WTC11 (cell line): Measurements from ENCODE around the gene MMAA. TPM values are rescaled to one million over a fixed set of nuclear protein-coding genes. Genes with fewer than 3 reads are reported as not detected.

Experiments
- CBFB ChIP-seq: sonication (generic); formaldehyde crosslinking; IDR thresholded peaks from 2 replicates; pipeline ENCODE4 v1.8.1; 2022; ENCODE audit warnings: mild to moderate bottlenecking, low read depth, missing genetic modification reagents
- CDX4 ChIP-seq: fragments of 250-450 bp; sonication (Bioruptor Pico); IDR thresholded peaks from 2 replicates; pipeline ENCODE4 v1.9.0; 2021; ENCODE audit warnings: moderate library complexity, mild to moderate bottlenecking, inconsistent platforms, borderline replicate concordance
- CTCF ChIP-seq: fragments of 200-600 bp; IDR thresholded peaks from 2 replicates; pipeline ENCODE4 v1.8.0; 2022; ENCODE audit warnings: antibody characterized with exemption
- ELF4 ChIP-seq: sonication (generic); formaldehyde crosslinking; IDR thresholded peaks from 2 replicates; pipeline ENCODE4 v1.8.1; 2022; ENCODE audit warnings: low read depth, mild to moderate bottlenecking, moderate library complexity, missing genetic modification reagents
- ETV6 ChIP-seq: sonication (generic); formaldehyde crosslinking; IDR thresholded peaks from 2 replicates; pipeline ENCODE4 v1.8.1; 2022; ENCODE audit warnings: mild to moderate bottlenecking, missing genetic modification reagents
- FOXP1 ChIP-seq: sonication (generic); formaldehyde crosslinking; IDR thresholded peaks from 2 replicates; pipeline ENCODE4 v1.8.0; 2022; ENCODE audit warnings: missing genetic modification reagents, mild to moderate bottlenecking, moderate library complexity, borderline replicate concordance
- FOXP4 ChIP-seq: sonication (generic); formaldehyde crosslinking; IDR thresholded peaks from 2 replicates; pipeline ENCODE4 v1.8.0; 2022; ENCODE audit warnings: mild to moderate bottlenecking, missing genetic modification reagents
- GRHL2 ChIP-seq: fragments of 250-450 bp; sonication (Bioruptor Pico); IDR thresholded peaks from 2 replicates; pipeline ENCODE4 v1.8.0; 2022; ENCODE audit warnings: mild to moderate bottlenecking, moderate library complexity; ENCODE audit not compliant: insufficient replicate concordance, severe bottlenecking
- GTF2I ChIP-seq: fragments of 250-450 bp; sonication (Bioruptor Pico); conservative IDR thresholded peaks from 2 replicates; pipeline ENCODE4 v1.4.0; 2021; ENCODE audit warnings: mild to moderate bottlenecking
- KAT7 ChIP-seq: sonication (generic); formaldehyde crosslinking; IDR thresholded peaks from 2 replicates; pipeline ENCODE4 v1.8.1; 2023; ENCODE audit warnings: missing genetic modification reagents, mild to moderate bottlenecking, borderline replicate concordance
- MXD4 ChIP-seq: fragments of 250-450 bp; sonication (Bioruptor Pico); IDR thresholded peaks from 2 replicates; pipeline ENCODE4 v1.8.0; 2021; ENCODE audit warnings: mild to moderate bottlenecking, moderate library complexity, borderline replicate concordance
- MYBL2 ChIP-seq: sonication (generic); formaldehyde crosslinking; IDR thresholded peaks from 2 replicates; pipeline ENCODE4 v1.8.1; 2023; ENCODE audit warnings: mild to moderate bottlenecking, moderate library complexity, missing genetic modification reagents
- NFATC4 ChIP-seq: fragments of 250-450 bp; sonication (Bioruptor Pico); IDR thresholded peaks from 2 replicates; pipeline ENCODE4 v1.9.0; 2021; ENCODE audit warnings: mild to moderate bottlenecking
- RELA ChIP-seq: sonication (generic); formaldehyde crosslinking; IDR thresholded peaks from 2 replicates; pipeline ENCODE4 v1.8.1; 2022; ENCODE audit warnings: missing genetic modification reagents, mild to moderate bottlenecking, borderline replicate concordance
- TP53 ChIP-seq: sonication (generic); formaldehyde crosslinking; IDR thresholded peaks from 2 replicates; pipeline ENCODE4 v1.8.1; 2023; ENCODE audit warnings: mild to moderate bottlenecking, missing genetic modification reagents
- ZNF219 ChIP-seq: sonication (generic); formaldehyde crosslinking; IDR thresholded peaks from 2 replicates; pipeline ENCODE4 v1.8.0; 2023; ENCODE audit warnings: missing genetic modification reagents, mild to moderate bottlenecking, borderline replicate concordance
- ZNF317 ChIP-seq: sonication (generic); formaldehyde crosslinking; IDR thresholded peaks from 2 replicates; pipeline ENCODE4 v1.8.1; 2023; ENCODE audit warnings: low read depth, mild to moderate bottlenecking, moderate library complexity, missing genetic modification reagents, borderline replicate concordance
- ZNF425 ChIP-seq: fragments of 250-450 bp; sonication (Bioruptor Pico); conservative IDR thresholded peaks from 2 replicates; pipeline ENCODE4 v1.9.0; 2021; ENCODE audit warnings: mild to moderate bottlenecking
- ZNF532 ChIP-seq: fragments of 250-450 bp; sonication (Bioruptor Pico); IDR thresholded peaks from 2 replicates; pipeline ENCODE4 v1.9.0; 2021; ENCODE audit warnings: mild to moderate bottlenecking, borderline replicate concordance
- total RNA-seq: library from RNA; stranded (reverse); gene quantifications from 3 replicates; pipeline ENCODE4 v1.2.3, GENCODE V29; 2021
- TF ChIP-seq, protein P1 (sequence below): sonication (generic); formaldehyde crosslinking; IDR thresholded peaks from 2 replicates; pipeline ENCODE4 v1.8.1; 2023; ENCODE audit warnings: mild to moderate bottlenecking, moderate library complexity, missing genetic modification reagents
- TF ChIP-seq, protein P2 (sequence below): fragments of 250-450 bp; sonication (Bioruptor Pico); IDR thresholded peaks from 2 replicates; pipeline ENCODE4 v1.9.0; 2021; ENCODE audit warnings: mild to moderate bottlenecking

The MMAA gene
- total RNA-seq, 1 experiment from 2014 or later, result 4.9 TPM

- no peak for TF ChIP-seq ELF4
- TF ChIP-seq ZNF219 (CRISPR knock-in tag), result peak; percentile 91
- TF ChIP-seq ETV6 (CRISPR knock-in tag), result peak; percentile 95
- no peak for TF ChIP-seq MXD4
- TF ChIP-seq GRHL2, result no peak
- TF ChIP-seq FOXP4 (CRISPR knock-in tag), result peak; percentile 75; the same call in 1 of the 2 replicates
- peak; percentile 87; the same call in 1 of the 2 replicates for TF ChIP-seq RELA (CRISPR knock-in tag)
- TF ChIP-seq ZNF532 (CRISPR knock-in tag), result no peak
- TF ChIP-seq GTF2I, result no peak
- TF ChIP-seq ZNF317 (CRISPR knock-in tag), result no peak
- no peak for TF ChIP-seq ZNF425 (CRISPR knock-in tag)
- no peak for TF ChIP-seq CDX4
- TF ChIP-seq TP53 (CRISPR knock-in tag), result 0 out of 2 replicates have a peak, but pooled peaks have one; percentile 42
- peak; percentile 96 for TF ChIP-seq KAT7 (CRISPR knock-in tag)
- TF ChIP-seq, protein P1, sequence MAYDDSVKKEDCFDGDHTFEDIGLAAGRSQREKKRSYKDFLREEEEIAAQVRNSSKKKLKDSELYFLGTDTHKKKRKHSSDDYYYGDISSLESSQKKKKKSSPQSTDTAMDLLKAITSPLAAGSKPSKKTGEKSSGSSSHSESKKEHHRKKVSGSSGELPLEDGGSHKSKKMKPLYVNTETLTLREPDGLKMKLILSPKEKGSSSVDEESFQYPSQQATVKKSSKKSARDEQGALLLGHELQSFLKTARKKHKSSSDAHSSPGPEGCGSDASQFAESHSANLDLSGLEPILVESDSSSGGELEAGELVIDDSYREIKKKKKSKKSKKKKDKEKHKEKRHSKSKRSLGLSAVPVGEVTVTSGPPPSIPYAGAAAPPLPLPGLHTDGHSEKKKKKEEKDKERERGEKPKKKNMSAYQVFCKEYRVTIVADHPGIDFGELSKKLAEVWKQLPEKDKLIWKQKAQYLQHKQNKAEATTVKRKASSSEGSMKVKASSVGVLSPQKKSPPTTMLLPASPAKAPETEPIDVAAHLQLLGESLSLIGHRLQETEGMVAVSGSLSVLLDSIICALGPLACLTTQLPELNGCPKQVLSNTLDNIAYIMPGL, result peak; percentile 95
- peak; percentile 73; the same call in 1 of the 2 replicates for TF ChIP-seq MYBL2
- peak; percentile 69; the same call in 1 of the 2 replicates for TF ChIP-seq CTCF
- no peak for TF ChIP-seq NFATC4 (CRISPR knock-in tag)
- TF ChIP-seq CBFB (CRISPR knock-in tag), result peak; percentile 87
- TF ChIP-seq, protein P2, sequence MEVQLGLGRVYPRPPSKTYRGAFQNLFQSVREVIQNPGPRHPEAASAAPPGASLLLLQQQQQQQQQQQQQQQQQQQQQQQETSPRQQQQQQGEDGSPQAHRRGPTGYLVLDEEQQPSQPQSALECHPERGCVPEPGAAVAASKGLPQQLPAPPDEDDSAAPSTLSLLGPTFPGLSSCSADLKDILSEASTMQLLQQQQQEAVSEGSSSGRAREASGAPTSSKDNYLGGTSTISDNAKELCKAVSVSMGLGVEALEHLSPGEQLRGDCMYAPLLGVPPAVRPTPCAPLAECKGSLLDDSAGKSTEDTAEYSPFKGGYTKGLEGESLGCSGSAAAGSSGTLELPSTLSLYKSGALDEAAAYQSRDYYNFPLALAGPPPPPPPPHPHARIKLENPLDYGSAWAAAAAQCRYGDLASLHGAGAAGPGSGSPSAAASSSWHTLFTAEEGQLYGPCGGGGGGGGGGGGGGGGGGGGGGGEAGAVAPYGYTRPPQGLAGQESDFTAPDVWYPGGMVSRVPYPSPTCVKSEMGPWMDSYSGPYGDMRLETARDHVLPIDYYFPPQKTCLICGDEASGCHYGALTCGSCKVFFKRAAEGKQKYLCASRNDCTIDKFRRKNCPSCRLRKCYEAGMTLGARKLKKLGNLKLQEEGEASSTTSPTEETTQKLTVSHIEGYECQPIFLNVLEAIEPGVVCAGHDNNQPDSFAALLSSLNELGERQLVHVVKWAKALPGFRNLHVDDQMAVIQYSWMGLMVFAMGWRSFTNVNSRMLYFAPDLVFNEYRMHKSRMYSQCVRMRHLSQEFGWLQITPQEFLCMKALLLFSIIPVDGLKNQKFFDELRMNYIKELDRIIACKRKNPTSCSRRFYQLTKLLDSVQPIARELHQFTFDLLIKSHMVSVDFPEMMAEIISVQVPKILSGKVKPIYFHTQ (CRISPR knock-in tag), result no peak
- peak; percentile 94 for TF ChIP-seq FOXP1 (CRISPR knock-in tag)
Measured at GRCh38 chr4:145618932-145619638, at the start of gene MMAA (continued).
